K562 (cell line): ENCODE measurements around the gene LCNL1. TPM values are rescaled to one million over a fixed set of nuclear protein-coding genes. Genes with fewer than 3 reads are reported as not detected.

Experiments
- CAMTA2 ChIP-seq: fragments of 250-450 bp; sonication (Bioruptor Pico); conservative IDR thresholded peaks from 2 replicates; pipeline ENCODE4 v1.5.1; 2022
- CEBPZ ChIP-seq: fragments of 150-350 bp; IDR thresholded peaks from 2 replicates; pipeline ENCODE4 v1.6.1; 2014; ENCODE audit warnings: low read depth, mild to moderate bottlenecking, low read length, borderline replicate concordance
- CHAMP1 ChIP-seq: fragments of 450-650 bp; IDR thresholded peaks from 2 replicates; pipeline ENCODE4 v1.6.1; 2016; ENCODE audit warnings: mild to moderate bottlenecking
- CTCFL ChIP-seq: IDR thresholded peaks from 2 replicates; pipeline ENCODE4 v1.6.1; 2011; ENCODE audit warnings: borderline replicate concordance, low read depth, mild to moderate bottlenecking, moderate library complexity, low read length; ENCODE audit not compliant: insufficient read depth, poor library complexity, severe bottlenecking
- FOSL1 ChIP-seq: fragments of 200-800 bp; sonication (Bioruptor generic); conservative IDR thresholded peaks from 2 replicates; pipeline ENCODE4 v1.6.1; 2016; ENCODE audit warnings: missing genetic modification characterization, missing compliant biosample characterization
- GATA2 ChIP-seq: sonication (generic); formaldehyde crosslinking; IDR thresholded peaks from 2 replicates; pipeline ENCODE4 v1.4.0; 2020; ENCODE audit warnings: mild to moderate bottlenecking, missing genetic modification reagents
- HDAC2 ChIP-seq: fragments of 450-650 bp; IDR thresholded peaks from 2 replicates; pipeline ENCODE4 v1.6.1; 2016; ENCODE audit warnings: mild to moderate bottlenecking
- HNRNPL ChIP-seq: fragments of 200-400 bp; formaldehyde crosslinking; IDR thresholded peaks from 2 replicates; pipeline ENCODE4 v1.6.1; 2017; ENCODE audit warnings: low read depth, mild to moderate bottlenecking, low read length
- MTA2 ChIP-seq: fragments of 450-650 bp; IDR thresholded peaks from 2 replicates; pipeline ENCODE4 v1.6.1; 2016; ENCODE audit warnings: low read depth
- NR3C1 ChIP-seq: sonication (generic); formaldehyde crosslinking; IDR thresholded peaks from 2 replicates; pipeline ENCODE4 v1.8.1; 2022; ENCODE audit warnings: missing genetic modification reagents
- PURB ChIP-seq: sonication (generic); formaldehyde crosslinking; IDR thresholded peaks from 2 replicates; pipeline ENCODE4 v1.9.0; 2021; ENCODE audit warnings: low read depth, mild to moderate bottlenecking, missing genetic modification reagents
- RBBP5 ChIP-seq: fragments of 200-600 bp; sonication (generic); IDR thresholded peaks from 2 replicates; pipeline ENCODE4 v1.6.1; 2012; ENCODE audit warnings: borderline replicate concordance, mild to moderate bottlenecking, low read length, control low read depth, inconsistent platforms; ENCODE audit not compliant: insufficient read depth, poor library complexity, severe bottlenecking
- TCFL5 ChIP-seq: fragments of 250-450 bp; sonication (Bioruptor Pico); conservative IDR thresholded peaks from 2 replicates; pipeline ENCODE4 v1.6.1; 2021; ENCODE audit warnings: mild to moderate bottlenecking, moderate library complexity, matching md5 sums
- TSC22D4 ChIP-seq: fragments of 450-650 bp; IDR thresholded peaks from 2 replicates; pipeline ENCODE4 v1.6.1; 2016; ENCODE audit warnings: missing genetic modification characterization, missing biosample characterization, control low read depth
- ZBTB49 ChIP-seq: sonication (generic); formaldehyde crosslinking; IDR thresholded peaks from 2 replicates; pipeline ENCODE4 v1.8.0; 2022; ENCODE audit warnings: missing genetic modification reagents, mild to moderate bottlenecking, borderline replicate concordance
- ZNF408 ChIP-seq: fragments of 250-450 bp; sonication (Bioruptor Pico); IDR thresholded peaks from 2 replicates; pipeline ENCODE4 v1.4.0; 2020; ENCODE audit warnings: low read depth, mild to moderate bottlenecking, moderate library complexity
- ZNF79 ChIP-seq: fragments of 250-450 bp; sonication (Bioruptor Pico); IDR thresholded peaks from 2 replicates; pipeline ENCODE4 v1.4.0; 2020; ENCODE audit warnings: low read depth, mild to moderate bottlenecking, moderate library complexity
- polyA plus RNA-seq, 8 experiments: library from polyadenylated mRNA; depleted of rRNA in 4 of 8; stranded (reverse) in 5 of 8; unstranded in 3 of 8; fragments of >200 nt; fragmentation: Nextera tagmentation in 2 of 8; fragmentation: Illumina TruSeq in 1 of 8; extraction: Ambion mirVana in 2 of 8; extraction: Trizol in 1 of 8; gene quantifications; 2 replicates each; pipeline versions ENCODE4 v1.2.1 to v1.2.3, GENCODE V29; 2011 to 2014; ENCODE audit warnings: inconsistent platforms in 1 of 8, missing spikeins in 1 of 8
- total RNA-seq, 7 experiments: library from RNA; depleted of rRNA in 6 of 7; stranded (reverse); fragments of >200 nt in 6 of 7; fragmentation: Illumina TruSeq in 2 of 7; extraction: Trizol in 2 of 7; gene quantifications; 2 replicates each; pipeline versions ENCODE4 v1.2.1 to v1.2.3, GENCODE V29; 2011 to 2021; ENCODE audit warnings: low replicate concordance in 1 of 7

The LCNL1 gene
- total and polyA plus RNA-seq, 9 of the 15 experiments (the other 6 are each of a cell fraction or from before 2014, with no cell fraction given), result 0.04 to 0.16 (median 0.04) TPM; not detected in 4

GRCh38 chr9:137021979-137022661, 39.3 kb downstream of the LCNL1 start (continued):
- TF ChIP-seq CEBPZ (no peak), MTA2 (no peak), CHAMP1 (no peak), PURB (CRISPR knock-in tag) (no peak), FOSL1 (tag) (no peak), TSC22D4 (tag) (no peak), ZNF79 (CRISPR knock-in tag) (no peak), CTCFL (no peak), GATA2 (no peak), ZBTB49 (CRISPR knock-in tag) (no peak), TCFL5 (no peak), CAMTA2 (no peak), ZNF408 (CRISPR knock-in tag) (no peak), RBBP5 (peak; percentile 16), NR3C1 (CRISPR knock-in tag) (no peak), HNRNPL (no peak), HDAC2 (no peak)
